ENCODE measurements around the gene TMEM91. TPM values are rescaled to one million over a fixed set of nuclear protein-coding genes. Genes with fewer than 3 reads are reported as not detected.

Gene TMEM91
- total RNA-seq, 1 donor from 2014 or later, result 4.5 TPM

DNA sequence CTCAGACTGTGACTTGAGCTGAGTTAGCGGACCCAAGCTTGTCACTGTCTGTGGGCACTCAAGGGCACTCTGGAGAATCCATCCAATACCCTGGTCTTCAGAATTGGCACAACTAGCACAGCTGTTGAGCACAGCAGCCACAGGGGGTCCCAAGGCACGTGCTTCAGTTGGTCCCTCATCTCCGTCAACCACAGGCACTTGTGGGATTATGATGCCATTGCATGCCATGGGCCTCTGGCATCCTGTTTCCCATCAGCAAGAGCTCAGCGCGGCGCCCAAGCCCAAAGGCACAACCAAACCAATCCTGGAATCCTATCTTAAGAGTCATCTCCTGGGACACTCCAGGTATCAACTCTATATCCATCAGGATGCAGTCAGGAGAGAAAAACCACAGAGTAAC lies 54.6 kb downstream of the TMEM91 start:
- no peaks in the 10 kb centered on the region for H4K20me1 ChIP-seq (ENCODE audit: low read depth)
- H3K36me3 ChIP-seq, result no peaks in the 10 kb centered on the region
- no peak overlapping the region for H3K27ac ChIP-seq
- no peaks in the 10 kb centered on the region for H3K27me3 ChIP-seq
- H3K79me2 ChIP-seq (ENCODE audit: low read depth), result no peaks in the 10 kb centered on the region
- no peak for TF ChIP-seq EZH2 (IDR thresholded peaks at IDR 0.05)
- TF ChIP-seq EZH2phosphoT487 (IDR thresholded peaks at IDR 0.05), result no peak
- TF ChIP-seq CTCF (IDR thresholded peaks at IDR 0.05), result no peak
- H2AFZ ChIP-seq (replicated peaks), result no peak overlapping the region
- Mint-ChIP-seq H3K27me3 (ENCODE audit: insufficient read depth, low read depth) (peaks cover 10% of the 10 kb centered on the region), H3K27ac (no peak overlapping the region), H3K4me3 (peak overlapping the region; percentile 66), H3K4me1 (peaks cover 15% of the 10 kb centered on the region), H3K36me3 (peaks cover 10% of the 10 kb centered on the region), H3K9me3 (no peaks in the 10 kb centered on the region)
- peaks cover 10% of the 10 kb centered on the region for H3K4me1 ChIP-seq
- H3F3A ChIP-seq (ENCODE audit: low read depth), result peaks cover 8% of the 10 kb centered on the region
- no peaks in the 10 kb centered on the region for H3K9me3 ChIP-seq (ENCODE audit: low read depth)
- no peak for DNase-seq (ENCODE audit: low spot score)
- no peak overlapping the region for H3K4me3 ChIP-seq
- no peak overlapping the region for H3K9ac ChIP-seq
- H3K4me2 ChIP-seq, result no peak overlapping the region

GRCh38 chr19:41431426-41432386 lies 55.4 kb downstream of the TMEM91 start:
- H3K4me2 ChIP-seq, result no peak overlapping the region

DNA sequence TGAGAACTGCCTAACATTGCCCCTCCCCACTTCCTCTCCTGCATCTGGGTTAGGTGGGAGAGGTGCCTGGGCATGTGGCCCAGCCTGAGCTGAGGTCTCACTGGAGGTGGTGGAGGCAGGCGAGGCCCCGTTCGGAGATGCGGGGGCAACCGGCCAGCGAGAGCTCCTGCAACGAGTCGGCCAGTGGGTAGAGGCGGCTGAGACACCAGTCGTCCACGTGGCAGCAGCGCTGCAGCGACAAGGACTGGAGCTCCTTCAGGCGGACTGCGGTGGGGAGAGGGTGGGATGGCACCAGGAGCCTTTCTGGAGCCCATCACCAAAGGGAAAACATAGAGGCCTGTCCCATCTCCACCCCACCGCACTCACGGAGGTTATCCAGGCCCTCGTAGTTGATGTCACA lies 56.8 kb downstream of the TMEM91 start:
- peaks cover 3% of the 10 kb centered on the region for H3K4me1 Mint-ChIP-seq
- H3K9me3 Mint-ChIP-seq, result no peaks in the 10 kb centered on the region
- Histone ChIP-seq H3K9me3 (ENCODE audit: low read depth) (no peaks in the 10 kb centered on the region), H3K27me3 (no peaks in the 10 kb centered on the region), H2AFZ (replicated peaks) (no peak overlapping the region), H4K20me1 (ENCODE audit: low read depth) (no peaks in the 10 kb centered on the region), H3F3A (ENCODE audit: low read depth) (peaks cover 4% of the 10 kb centered on the region), H3K4me1 (peaks cover 5% of the 10 kb centered on the region), H3K36me3 (no peaks in the 10 kb centered on the region), H3K4me2 (no peak overlapping the region), H3K9ac (no peak overlapping the region), H3K27ac (no peak overlapping the region), H3K4me3 (no peak overlapping the region), H3K79me2 (ENCODE audit: low read depth) (peaks cover 6% of the 10 kb centered on the region)
- H3K27me3 Mint-ChIP-seq (ENCODE audit: insufficient read depth, low read depth), result peaks cover 10% of the 10 kb centered on the region
- H3K4me3 Mint-ChIP-seq, result no peak overlapping the region
- H3K36me3 Mint-ChIP-seq, result peaks cover 12% of the 10 kb centered on the region
- TF ChIP-seq EZH2phosphoT487 (IDR thresholded peaks at IDR 0.05), result no peak
- TF ChIP-seq EZH2 (IDR thresholded peaks at IDR 0.05), result no peak
- no peak for TF ChIP-seq CTCF (IDR thresholded peaks at IDR 0.05)
- no peak overlapping the region for H3K27ac Mint-ChIP-seq
- DNase-seq (ENCODE audit: low spot score), result no peak

More at GRCh38 chr19:41431426-41432386, 55.4 kb downstream of the TMEM91 start:
- no peak overlapping the region for H3K27ac Mint-ChIP-seq
- H3K4me1 Mint-ChIP-seq, result peaks cover 12% of the 10 kb centered on the region
- H3K4me3 Mint-ChIP-seq, result no peak overlapping the region
- Histone ChIP-seq H3K79me2 (ENCODE audit: low read depth) (no peaks in the 10 kb centered on the region), H3K9ac (no peak overlapping the region), H3K9me3 (ENCODE audit: low read depth) (no peaks in the 10 kb centered on the region), H3F3A (ENCODE audit: low read depth) (peaks cover 8% of the 10 kb centered on the region), H4K20me1 (ENCODE audit: low read depth) (no peaks in the 10 kb centered on the region), H3K4me1 (peaks cover 10% of the 10 kb centered on the region), H3K27me3 (no peaks in the 10 kb centered on the region), H3K4me3 (no peak overlapping the region), H2AFZ (replicated peaks) (no peak overlapping the region), H3K27ac (no peak overlapping the region), H3K36me3 (no peaks in the 10 kb centered on the region)
- no peak for DNase-seq (ENCODE audit: low spot score)
- peaks cover 10% of the 10 kb centered on the region for H3K36me3 Mint-ChIP-seq
- peaks cover 10% of the 10 kb centered on the region for H3K27me3 Mint-ChIP-seq (ENCODE audit: insufficient read depth, low read depth)
- TF ChIP-seq EZH2 (IDR thresholded peaks at IDR 0.05), result no peak
- TF ChIP-seq CTCF (IDR thresholded peaks at IDR 0.05), result peak; percentile 26
- no peaks in the 10 kb centered on the region for H3K9me3 Mint-ChIP-seq

Other genes starting within 250 kb of the TMEM91 start
- 2.0 and 8.3 TPM in 2 replicates for gene CYP2S1, start 183.3 kb upstream of the TMEM91 start, total RNA-seq (ENCODE audit: low replicate concordance)
- gene AXL, start 157.3 kb upstream of the TMEM91 start, total RNA-seq (ENCODE audit: low replicate concordance), result 24.7 and 45.6 TPM in 2 replicates
- gene HNRNPUL1, start 112.2 kb upstream of the TMEM91 start, total RNA-seq (ENCODE audit: low replicate concordance), result 126 and 188 TPM in 2 replicates
- gene CCDC97, start 66.4 kb upstream of the TMEM91 start, total RNA-seq (ENCODE audit: low replicate concordance), result 14.1 and 19.1 TPM in 2 replicates
- 0.65 and 1.3 TPM in 2 replicates for gene TGFB1, start 22.6 kb upstream of the TMEM91 start, total RNA-seq (ENCODE audit: low replicate concordance)
- gene B9D2, start 12.4 kb upstream of the TMEM91 start, total RNA-seq (ENCODE audit: low replicate concordance), result 2.5 and 5.5 TPM in 2 replicates
- gene EXOSC5, start 20.8 kb downstream of the TMEM91 start, total RNA-seq (ENCODE audit: low replicate concordance), result 10.3 and 26.0 TPM in 2 replicates
- gene BCKDHA, start 21.3 kb downstream of the TMEM91 start, total RNA-seq (ENCODE audit: low replicate concordance), result 25.7 and 62.8 TPM in 2 replicates
- gene B3GNT8, start 50.8 kb downstream of the TMEM91 start, total RNA-seq (ENCODE audit: low replicate concordance), result 1.3 TPM in 1 of 2 replicates, not detected in the other
- gene DMAC2, start 63.4 kb downstream of the TMEM91 start, total RNA-seq (ENCODE audit: low replicate concordance), result 39.8 and 89.4 TPM in 2 replicates
- gene ERICH4, start 66.6 kb downstream of the TMEM91 start, total RNA-seq (ENCODE audit: low replicate concordance), result not detected in 2 replicates
- gene CEACAM21, start 199.6 kb downstream of the TMEM91 start, total RNA-seq (ENCODE audit: low replicate concordance), result 0.19 TPM in 1 of 2 replicates, not detected in the other

Measured in neural progenitor cell (in vitro differentiated cells).